Astrocyte (in vitro differentiated cells and primary cell): Measurements from ENCODE around the gene CLEC2A. TPM values are rescaled to one million over a fixed set of nuclear protein-coding genes. Genes with fewer than 3 reads are reported as not detected.

Source experiments
- DNase-seq: peaks from one replicate; pipeline ENCODE4 v3.0.0-alpha.2; 2010; ENCODE audit warnings: low read depth
- FAIRE-seq: peaks from 2 replicates; lab custom pipeline; 2011; peaks lifted over from hg19 to GRCh38; lab: Jason Lieb, UNC
- H2AFZ ChIP-seq: 2 replicates; pipeline ENCODE4 v1.6.0; 2012; ENCODE audit warnings: low read depth, low read length, inconsistent platforms
- H3K27ac ChIP-seq: 2 replicates; pipeline ENCODE4 v1.5.1; 2011; ENCODE audit warnings: low read depth, low read length, inconsistent platforms
- H3K27me3 ChIP-seq: 2 replicates; pipeline ENCODE4 v1.6.0; 2011; ENCODE audit warnings: low read length, inconsistent platforms; ENCODE audit not compliant: insufficient read depth
- H3K36me3 ChIP-seq: 2 replicates; pipeline ENCODE4 v1.5.1; 2011; ENCODE audit warnings: low read length, inconsistent platforms; ENCODE audit not compliant: insufficient read depth
- H3K4me1 ChIP-seq: 2 replicates; pipeline ENCODE4 v1.5.1; 2011; ENCODE audit warnings: low read length, inconsistent platforms; ENCODE audit not compliant: insufficient read depth
- H3K4me2 ChIP-seq: 2 replicates; pipeline ENCODE4 v1.6.0; 2012; ENCODE audit warnings: low read length, inconsistent platforms
- H3K4me3 ChIP-seq: 2 replicates; pipeline ENCODE4 v1.5.1; 2011; ENCODE audit warnings: low read depth, mild to moderate bottlenecking, low read length, inconsistent platforms; ENCODE audit not compliant: insufficient read depth
- H3K79me2 ChIP-seq: 2 replicates; pipeline ENCODE4 v1.6.0; 2012; ENCODE audit warnings: mild to moderate bottlenecking, low read length, inconsistent platforms; ENCODE audit not compliant: insufficient read depth
- H3K9ac ChIP-seq: 2 replicates; pipeline ENCODE4 v1.6.0; 2012; ENCODE audit warnings: mild to moderate bottlenecking, low read length, inconsistent platforms
- H3K9me3 ChIP-seq: 2 replicates; pipeline ENCODE4 v1.5.1; 2012; ENCODE audit warnings: low read depth, mild to moderate bottlenecking, low read length, inconsistent platforms; ENCODE audit not compliant: insufficient read depth
- H4K20me1 ChIP-seq: 2 replicates; pipeline ENCODE4 v1.6.0; 2012; ENCODE audit warnings: low read length, inconsistent platforms; ENCODE audit not compliant: insufficient read depth
- H3K27ac Mint-ChIP-seq: one replicate; pipeline ENCODE4 v1.8.0; 2021; ENCODE audit warnings: mild to moderate bottlenecking, mixed read lengths; ENCODE audit not compliant: unreplicated experiment
- H3K27me3 Mint-ChIP-seq: one replicate; pipeline ENCODE4 v1.8.0; 2021; ENCODE audit warnings: low read depth, mixed read lengths; ENCODE audit not compliant: unreplicated experiment
- H3K36me3 Mint-ChIP-seq: one replicate; pipeline ENCODE4 v1.8.0; 2021; ENCODE audit warnings: low read depth, mixed read lengths; ENCODE audit not compliant: unreplicated experiment
- H3K4me1 Mint-ChIP-seq: one replicate; pipeline ENCODE4 v1.8.0; 2021; ENCODE audit warnings: low read depth, mixed read lengths; ENCODE audit not compliant: unreplicated experiment
- H3K4me3 Mint-ChIP-seq: one replicate; pipeline ENCODE4 v1.8.0; 2021; ENCODE audit warnings: mild to moderate bottlenecking, moderate library complexity, mixed read lengths; ENCODE audit not compliant: unreplicated experiment
- H3K9me3 Mint-ChIP-seq: one replicate; pipeline ENCODE4 v1.8.0; 2021; ENCODE audit warnings: mild to moderate bottlenecking, mixed read lengths; ENCODE audit not compliant: unreplicated experiment
- CTCF ChIP-seq: IDR thresholded peaks from 2 replicates; pipeline ENCODE4 v1.5.1; 2011; ENCODE audit warnings: low read depth, mild to moderate bottlenecking, inconsistent platforms, low read length, moderate library complexity; ENCODE audit not compliant: insufficient read depth
- EZH2 ChIP-seq: IDR thresholded peaks from 2 replicates; pipeline ENCODE4 v1.6.1; 2012; ENCODE audit warnings: mild to moderate bottlenecking, low read length, inconsistent platforms; ENCODE audit not compliant: insufficient read depth
- total RNA-seq: library from RNA; stranded (reverse); gene quantifications from 2 replicates; pipeline ENCODE4 v1.2.1, GENCODE V29; 2021

CLEC2A gene
- total RNA-seq, 1 donor from 2014 or later: 0.84 TPM

GRCh38 chr12:9866860-9867269, 65.3 kb downstream of the CLEC2A start:
- Histone ChIP-seq H3K4me2 (no peak overlapping the region), H3K27ac (no peak overlapping the region), H3K79me2 (no peaks in the 10 kb centered on the region), H4K20me1 (no peaks in the 10 kb centered on the region), H3K4me1 (no peaks in the 10 kb centered on the region), H3K9ac (no peak overlapping the region), H2AFZ (no peak overlapping the region), H3K36me3 (no peaks in the 10 kb centered on the region), H3K4me3 (no peak overlapping the region), H3K27me3 (no peaks in the 10 kb centered on the region), H3K9me3 (no peaks in the 10 kb centered on the region)
- no peak for FAIRE-seq
- no peak for DNase-seq
- Mint-ChIP-seq H3K27me3 (no peaks in the 10 kb centered on the region), H3K27ac (no peak overlapping the region), H3K9me3 (peaks cover 2% of the 10 kb centered on the region), H3K4me3 (no peak overlapping the region), H3K4me1 (peaks cover 4% of the 10 kb centered on the region), H3K36me3 (no peaks in the 10 kb centered on the region)
- TF ChIP-seq EZH2: no peak
- no peak for TF ChIP-seq CTCF

- H3K4me3 Mint-ChIP-seq: no peak overlapping the region
- DNase-seq (no peak), FAIRE-seq (no peak)
- TF ChIP-seq EZH2 (no peak), CTCF (no peak)
- H3K4me1 Mint-ChIP-seq: peaks cover 4% of the 10 kb centered on the region
- Histone ChIP-seq H3K9me3 (no peaks in the 10 kb centered on the region), H3K27me3 (no peaks in the 10 kb centered on the region), H3K36me3 (no peaks in the 10 kb centered on the region), H3K79me2 (no peaks in the 10 kb centered on the region), H4K20me1 (no peaks in the 10 kb centered on the region), H2AFZ (no peak overlapping the region), H3K27ac (no peak overlapping the region), H3K4me2 (no peak overlapping the region), H3K4me1 (no peaks in the 10 kb centered on the region), H3K4me3 (no peak overlapping the region), H3K9ac (no peak overlapping the region)
- no peak overlapping the region for H3K27ac Mint-ChIP-seq
- no peaks in the 10 kb centered on the region for H3K36me3 Mint-ChIP-seq
- peaks cover 2% of the 10 kb centered on the region for H3K9me3 Mint-ChIP-seq
- H3K27me3 Mint-ChIP-seq: no peaks in the 10 kb centered on the region
These were observed 67.1 kb downstream of the CLEC2A start for GRCh38 chr12:9864913-9865675.

Other genes with a start within 250 kb of the CLEC2A start
- gene CLECL1, start 199.3 kb downstream of the CLEC2A start, total RNA-seq: not detected in 2 replicates
- 0.18 TPM in 1 of 2 replicates, not detected in the other for gene CD69, start 171.5 kb downstream of the CLEC2A start, total RNA-seq
- not detected in 2 replicates for gene KLRF1, start 104.9 kb downstream of the CLEC2A start, total RNA-seq
- gene CLEC2B, start 63.0 kb downstream of the CLEC2A start, total RNA-seq: not detected in 2 replicates
- not detected in 2 replicates for gene KLRF2, start 50.9 kb downstream of the CLEC2A start, total RNA-seq
- not detected in 2 replicates for gene CLEC12A, start 39.0 kb upstream of the CLEC2A start, total RNA-seq
- not detected in 2 replicates for gene CLEC1B, start 66.8 kb upstream of the CLEC2A start, total RNA-seq
- gene CLEC12B, start 78.3 kb upstream of the CLEC2A start, total RNA-seq: 0.14 TPM in 1 of 2 replicates, not detected in the other
- gene CLEC9A, start 98.3 kb upstream of the CLEC2A start, total RNA-seq: not detected in 2 replicates
- not detected in 2 replicates for gene CLEC1A, start 166.6 kb upstream of the CLEC2A start, total RNA-seq
- gene CLEC7A, start 197.8 kb upstream of the CLEC2A start, total RNA-seq: 1.1 and 1.4 TPM in 2 replicates
- gene OLR1, start 239.8 kb upstream of the CLEC2A start, total RNA-seq: 0.96 and 0.98 TPM in 2 replicates
- gene TMEM52B, start 246.7 kb upstream of the CLEC2A start, total RNA-seq: 0.45 TPM in 1 of 2 replicates, not detected in the other